H1 (cell line): ENCODE measurements around the gene AP3M1. TPM values are rescaled to one million over a fixed set of nuclear protein-coding genes. Genes with fewer than 3 reads are reported as not detected.

Experiments used
- CTCF ChIA-PET: fragments of 300-600 bp; sonication (Branson Sonifier 250); formaldehyde crosslinking; loops from one replicate; lab custom pipeline; 2021; ENCODE audit not compliant: partially characterized antibody; lab: Charles Lee
- POLR2A ChIA-PET: fragments of 300-600 bp; sonication (Branson Sonifier 250); formaldehyde crosslinking; loops from one replicate; lab custom pipeline; 2021; ENCODE audit warnings: inconsistent platforms; ENCODE audit not compliant: partially characterized antibody; lab: Charles Lee
- DNase-seq, 2 experiments: peaks; one replicate each; pipeline versions ENCODE4 v3.0.0 to v3.0.0-alpha.2; 2010 to 2022; ENCODE audit warnings: low spot score in 2 of 2, low read depth in 1 of 2, mixed read lengths in 1 of 2
- FAIRE-seq: peaks from 2 replicates; lab custom pipeline; 2011; peaks lifted over from hg19 to GRCh38; lab: Jason Lieb, UNC
- H2AFZ ChIP-seq: 2 replicates; pipeline ENCODE4 v1.8.1; 2012; ENCODE audit warnings: low read length, inconsistent platforms
- H2AK5ac ChIP-seq: 2 replicates; pipeline ENCODE4 v1.6.1; 2013; ENCODE audit warnings: low read depth, low read length
- H2BK120ac ChIP-seq: replicated peaks from 2 replicates; pipeline ENCODE3; 2013; ENCODE audit warnings: low read depth, low read length, inconsistent platforms
- H2BK12ac ChIP-seq: 2 replicates; pipeline ENCODE4 v1.6.1; 2013; ENCODE audit warnings: low read depth, low read length
- H2BK15ac ChIP-seq: 2 replicates; pipeline ENCODE4 v1.6.1; 2013; ENCODE audit warnings: low read length
- H2BK20ac ChIP-seq: 2 replicates; pipeline ENCODE4 v1.6.1; 2013; ENCODE audit warnings: low read length
- H2BK5ac ChIP-seq: 2 replicates; pipeline ENCODE4 v1.6.1; 2013; ENCODE audit warnings: low read depth, low read length
- H3K14ac ChIP-seq: 2 replicates; pipeline ENCODE4 v1.6.1; 2013; ENCODE audit warnings: inconsistent platforms; ENCODE audit not compliant: insufficient read length
- H3K18ac ChIP-seq: 2 replicates; pipeline ENCODE4 v1.6.1; 2013; ENCODE audit warnings: low read length; ENCODE audit errors: extremely low read depth
- H3K23ac ChIP-seq: 2 replicates; pipeline ENCODE4 v1.6.1; 2013; ENCODE audit warnings: inconsistent platforms; ENCODE audit not compliant: insufficient read length
- H3K23me2 ChIP-seq: 2 replicates; pipeline ENCODE4 v1.6.1; 2013; ENCODE audit warnings: low read depth, low read length
- H3K27ac ChIP-seq: 2 replicates; pipeline ENCODE4 v1.6.1; 2011; ENCODE audit warnings: low read depth, low read length, inconsistent platforms
- H3K27me3 ChIP-seq, 4 experiments: replicated peaks in 1 of 4; 1 replicate in 1 of 4; 2 replicates in 3 of 4; pipeline versions ENCODE4 v1.6.1 to v1.8.1; 2011 to 2013; ENCODE audit warnings: low read length in 3 of 4, mild to moderate bottlenecking in 3 of 4, inconsistent platforms in 2 of 4, mixed read lengths in 2 of 4, moderate library complexity in 1 of 4; ENCODE audit not compliant: control insufficient read depth in 3 of 4, insufficient read depth in 3 of 4; ENCODE audit errors: extremely low read depth in 1 of 4
- H3K36me3 ChIP-seq, 4 experiments: 2 replicates each; pipeline versions ENCODE4 v1.6.1 to v1.8.1; 2011 to 2013; ENCODE audit warnings: mild to moderate bottlenecking in 4 of 4, low read length in 3 of 4, moderate library complexity in 2 of 4, control low read depth in 1 of 4, inconsistent platforms in 1 of 4; ENCODE audit not compliant: insufficient read depth in 4 of 4, control insufficient read depth in 2 of 4
- H3K4ac ChIP-seq: replicated peaks from 2 replicates; pipeline ENCODE3; 2013; ENCODE audit warnings: low read length, low read depth, mixed read lengths, inconsistent platforms; ENCODE audit not compliant: insufficient read length
- H3K4me1 ChIP-seq, 4 experiments: replicated peaks in 1 of 4; 1 replicate in 1 of 4; 2 replicates in 3 of 4; pipeline versions ENCODE4 v1.6.1 to v1.8.1; 2011 to 2013; ENCODE audit warnings: low read length in 3 of 4, inconsistent platforms in 2 of 4, mixed read lengths in 1 of 4; ENCODE audit not compliant: insufficient read depth in 4 of 4, control insufficient read depth in 3 of 4
- H3K4me2 ChIP-seq, 2 experiments: 2 replicates each; pipeline versions ENCODE4 v1.6.1 to v1.8.1; 2011 to 2013; ENCODE audit warnings: low read depth in 2 of 2, low read length in 2 of 2, control low read depth in 1 of 2, inconsistent platforms in 1 of 2, mild to moderate bottlenecking in 1 of 2; ENCODE audit not compliant: insufficient read depth in 1 of 2
- H3K4me3 ChIP-seq, 4 experiments: fragments of 200-600, 300-600 bp in 1 of 4; sonication (generic), shearing (Covaris generic), sonication (Bioruptor Twin) in 1 of 4; 2 replicates each; pipeline versions ENCODE4 v1.5.1 to v1.8.1; 2011 to 2016; ENCODE audit warnings: low read length in 4 of 4, low read depth in 3 of 4, control low read depth in 2 of 4, inconsistent platforms in 2 of 4, mild to moderate bottlenecking in 2 of 4, mixed read lengths in 1 of 4, moderate library complexity in 1 of 4; ENCODE audit not compliant: insufficient read depth in 2 of 4; ENCODE audit errors: extremely low read depth in 1 of 4
- H3K56ac ChIP-seq: replicated peaks from 2 replicates; pipeline ENCODE3; 2013; ENCODE audit warnings: low read depth, mild to moderate bottlenecking, mixed read lengths, low read length, inconsistent platforms; ENCODE audit not compliant: insufficient read length
- H3K79me1 ChIP-seq: 2 replicates; pipeline ENCODE4 v1.6.1; 2013; ENCODE audit warnings: low read depth, low read length, control low read depth
- H3K79me2 ChIP-seq, 2 experiments: 2 replicates each; pipeline versions ENCODE4 v1.6.1 to v1.8.1; 2012 to 2013; ENCODE audit warnings: low read length in 2 of 2, mild to moderate bottlenecking in 2 of 2, inconsistent platforms in 1 of 2; ENCODE audit not compliant: insufficient read depth in 2 of 2, control insufficient read depth in 1 of 2
- H3K9ac ChIP-seq, 4 experiments: replicated peaks in 1 of 4; 1 replicate in 1 of 4; 2 replicates in 3 of 4; pipeline versions ENCODE4 v1.6.1 to v1.8.1; 2011 to 2013; ENCODE audit warnings: low read depth in 3 of 4, low read length in 3 of 4, control low read depth in 2 of 4, mild to moderate bottlenecking in 2 of 4, moderate library complexity in 2 of 4, inconsistent platforms in 1 of 4; ENCODE audit errors: extremely low read depth in 1 of 4
- H3K9me3 ChIP-seq, 2 experiments: 2 replicates each; pipeline versions ENCODE4 v1.6.1 to v1.8.1; 2012 to 2013; ENCODE audit warnings: mild to moderate bottlenecking in 2 of 2, moderate library complexity in 2 of 2, control low read depth in 1 of 2, inconsistent platforms in 1 of 2, low read depth in 1 of 2, low read length in 1 of 2, mixed read lengths in 1 of 2; ENCODE audit not compliant: insufficient read depth in 2 of 2
- H4K20me1 ChIP-seq, 2 experiments: replicated peaks in 1 of 2; 2 replicates each; pipeline versions ENCODE3 to v1.8.1; 2011 to 2013; ENCODE audit warnings: inconsistent platforms in 2 of 2, low read length in 2 of 2, mild to moderate bottlenecking in 1 of 2; ENCODE audit not compliant: insufficient read depth in 2 of 2, control insufficient read depth in 1 of 2
- H4K5ac ChIP-seq: 2 replicates; pipeline ENCODE4 v1.6.1; 2013; ENCODE audit warnings: low read length, low read depth, mixed read lengths, inconsistent platforms; ENCODE audit not compliant: insufficient read length
- H4K8ac ChIP-seq: 2 replicates; pipeline ENCODE4 v1.8.0; 2013; ENCODE audit warnings: mild to moderate bottlenecking, moderate library complexity, low read length, inconsistent platforms; ENCODE audit not compliant: insufficient read depth; ENCODE audit errors: extremely low read depth
- H4K91ac ChIP-seq: replicated peaks from 2 replicates; pipeline ENCODE3; 2013; ENCODE audit warnings: low read length, mixed read lengths, inconsistent platforms; ENCODE audit not compliant: insufficient read length
- CBX5 ChIP-seq: fragments of 300-800, 300-1000 bp; sonication (generic); IDR thresholded peaks from 2 replicates; pipeline ENCODE4 v1.7.1; 2016; ENCODE audit warnings: antibody characterized with exemption, low read length, low read depth
- CHD1 ChIP-seq: IDR thresholded peaks from 2 replicates; pipeline ENCODE4 v1.6.1; 2012; ENCODE audit warnings: low read depth, low read length, improper control_type of control experiment
- CREB1 ChIP-seq: IDR thresholded peaks from 2 replicates; pipeline ENCODE4 v1.6.1; 2012; ENCODE audit warnings: inconsistent platforms
- EP300 ChIP-seq, 2 experiments: IDR thresholded peaks; 1 replicate in 1 of 2; 2 replicates in 1 of 2; pipeline ENCODE4 v1.6.1; 2011 to 2012; ENCODE audit warnings: low read depth in 2 of 2, low read length in 2 of 2, mild to moderate bottlenecking in 2 of 2, borderline replicate concordance in 1 of 2, inconsistent platforms in 1 of 2, moderate library complexity in 1 of 2
- EZH2 ChIP-seq: fragments of 200-600 bp; sonication (generic); IDR thresholded peaks from 2 replicates; pipeline ENCODE4 v1.7.1; 2012; ENCODE audit warnings: low read depth, mild to moderate bottlenecking, moderate library complexity, low read length, inconsistent platforms; ENCODE audit not compliant: severe bottlenecking
- GABPA ChIP-seq: IDR thresholded peaks from 2 replicates; pipeline ENCODE4 v1.6.1; 2011; ENCODE audit warnings: mild to moderate bottlenecking, low read length, moderate library complexity, borderline replicate concordance; ENCODE audit not compliant: insufficient read depth
- GTF2F1 ChIP-seq: IDR thresholded peaks from 2 replicates; pipeline ENCODE4 v1.6.1; 2012; ENCODE audit warnings: low read depth, low read length, improper control_type of control experiment, borderline replicate concordance
- KDM5A ChIP-seq: fragments of 200-600 bp; IDR thresholded peaks from 2 replicates; pipeline ENCODE4 v1.7.1; 2012; ENCODE audit warnings: mild to moderate bottlenecking, low read length, inconsistent platforms, mixed read lengths
- POLR2AphosphoS5 ChIP-seq: IDR thresholded peaks from 2 replicates; pipeline ENCODE4 v1.6.1; 2011; ENCODE audit warnings: low read depth, low read length
- RNF2 ChIP-seq: fragments of 200-900, 300-1000 bp; sonication (generic); IDR thresholded peaks from 2 replicates; pipeline ENCODE4 v1.7.1; 2016; ENCODE audit warnings: borderline replicate concordance, low read depth, mild to moderate bottlenecking, antibody characterized with exemption, low read length; ENCODE audit not compliant: poor library complexity, severe bottlenecking; ENCODE audit errors: missing control alignments
- SP1 ChIP-seq: IDR thresholded peaks from 2 replicates; pipeline ENCODE4 v1.6.1; 2011; ENCODE audit warnings: low read depth, low read length
- TAF7 ChIP-seq: optimal IDR thresholded peaks from 2 replicates; pipeline ENCODE3; 2011; ENCODE audit warnings: low read depth, mild to moderate bottlenecking, inconsistent platforms, low read length, moderate library complexity, borderline replicate concordance
- USF2 ChIP-seq: IDR thresholded peaks from 2 replicates; pipeline ENCODE4 v1.6.1; 2011; ENCODE audit warnings: low read length, improper control_type of control experiment
- WGBS, 2 experiments: shearing (Covaris generic) in 1 of 2; methylation state at CpG; one replicate each; pipeline versions ENCODE4 v1.1.6 to v1.1.7; 2013 to 2015; ENCODE audit warnings: low lambda C conversion rate in 2 of 2, mixed read lengths in 2 of 2, inconsistent platforms in 1 of 2, low coverage in 1 of 2, missing lambda C conversion rate in 1 of 2; ENCODE audit not compliant: insufficient replicate concordance in 2 of 2, insufficient coverage in 1 of 2, insufficient read length in 1 of 2; ENCODE audit errors: extremely low coverage in 1 of 2, missing lambda C conversion rate in 1 of 2; 5-methylcytosine and 5-hydroxymethylcytosine counted together
- polyA plus RNA-seq, 7 experiments: library from polyadenylated mRNA; depleted of rRNA in 3 of 7; stranded (reverse) in 5 of 7; unstranded in 2 of 7; fragments of >200 nt in 5 of 7; fragments of 200-250 nt in 2 of 7; gene quantifications; 1 replicate in 5 of 7; 2 replicates in 1 of 7; 4 replicates in 1 of 7; pipeline versions ENCODE4 v1.2.1 to v1.2.3, GENCODE V29; 2011 to 2013; ENCODE audit warnings: missing spikeins in 2 of 7, mixed read lengths in 2 of 7
- total RNA-seq: library from RNA; stranded (reverse); fragmentation: NEBNext Ultra II Directional; extraction: Animal tissue kit (Norgen Biotek cat#: 25700); gene quantifications from 2 replicates; pipeline ENCODE4 v1.2.1, GENCODE V29; 2021

AP3M1 gene
- total and polyA plus RNA-seq, 2 of the 8 experiments (the other 6 are each of a cell fraction or from before 2014, with no cell fraction given): 23.9 to 38.9 TPM

DNA sequence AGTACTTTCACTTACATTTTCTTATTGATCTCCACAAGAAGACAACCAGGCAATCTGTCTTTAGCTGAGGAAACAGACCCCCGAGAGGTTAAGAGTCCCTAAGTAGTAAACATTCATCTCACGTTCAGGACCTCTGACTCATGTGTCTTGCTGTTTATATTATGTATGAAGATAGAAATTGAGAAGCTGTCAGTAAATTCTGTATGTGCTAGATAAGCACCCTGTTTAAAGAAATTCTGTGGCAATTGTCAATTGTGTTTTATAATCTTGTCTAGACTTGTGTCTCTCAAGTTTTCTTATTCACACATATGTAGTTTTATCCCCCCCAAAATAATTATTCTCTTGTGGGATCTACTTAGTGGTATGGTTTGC is 14.9 kb upstream of the AP3M1 start:
- ChIA-PET POLR2A (interaction anchor here (1.0 to 1.4 kb wide), 2 partner anchors 11 to 14 kb away, joined by 4 read pairs; partner anchors contain the start of gene ADK), CTCF (interaction anchor here (1.0 kb wide), 2 partner anchors 9 to 15 kb away, joined by 3 read pairs; partner anchors contain the start of genes ADK and AP3M1)
- H3K27me3 ChIP-seq: no peaks in the 10 kb centered on the region
- no peak overlapping the region for H4K5ac ChIP-seq
- H3K23me2 ChIP-seq: no peaks in the 10 kb centered on the region
- H3K14ac ChIP-seq: no peak overlapping the region
- no peak overlapping the region for H2BK5ac ChIP-seq
- H3K36me3 ChIP-seq: no peaks in the 10 kb centered on the region
- no peak overlapping the region for H3K4me2 ChIP-seq
- no peak overlapping the region for H3K23ac ChIP-seq
- 97% methylated on average over 2 of the region's 2 CpGs; no CpG with 5 or more reads in 1 of the 2 experiments for WGBS, 2 experiments
- H3K27ac ChIP-seq: no peak overlapping the region
- H3K4ac ChIP-seq: no peak overlapping the region
- H2BK20ac ChIP-seq: no peak overlapping the region
- H3K18ac ChIP-seq: no peak overlapping the region
- no peak overlapping the region for H3K9ac ChIP-seq
- H2AK5ac ChIP-seq: no peak overlapping the region
- peaks cover 2% of the 10 kb centered on the region in 2 experiments for H4K20me1 ChIP-seq
- no peak overlapping the region for H2BK120ac ChIP-seq
- H3K4me1 ChIP-seq: no peaks in the 10 kb centered on the region; a peak in 1 of 7 replicates
- no peak overlapping the region for H4K8ac ChIP-seq
- no peak overlapping the region for H2BK12ac ChIP-seq
- H4K91ac ChIP-seq: no peak overlapping the region
- DNase-seq (no peak), FAIRE-seq (no peak)
- no peak overlapping the region for H2AFZ ChIP-seq
- no peak overlapping the region for H2BK15ac ChIP-seq
- peaks cover 0 to 31% of the 10 kb centered on the region in 2 experiments; a peak in 3 of 4 replicates for H3K79me2 ChIP-seq
- no peaks in the 10 kb centered on the region; the same call in 1 of the 2 replicates for H3K79me1 ChIP-seq
- H3K4me3 ChIP-seq: no peak overlapping the region
- H3K9me3 ChIP-seq: no peaks in the 10 kb centered on the region
- no peak overlapping the region for H3K56ac ChIP-seq
- TF ChIP-seq USF2: no peak
- TF ChIP-seq CREB1: no peak
- TF ChIP-seq SP1: no peak
- TF ChIP-seq KDM5A: no peak
- TF ChIP-seq POLR2AphosphoS5: no peak
- no peak for TF ChIP-seq GTF2F1
- TF ChIP-seq RNF2: no peak
- TF ChIP-seq EZH2: no peak
- TF ChIP-seq GABPA: no peak
- no peak for TF ChIP-seq CHD1
- no peak for TF ChIP-seq EP300 (IDR thresholded peaks at IDR 0.05; ENCODE audit: borderline replicate concordance in 1 of 2, low read depth in 2 of 2, low read length in 2 of 2)
- TF ChIP-seq CBX5: no peak
- no peak for TF ChIP-seq TAF7
